Skeletal muscle tissue (tissue), 4 donors: ENCODE results near the gene SURF6. TPM values are rescaled to one million over a fixed set of nuclear protein-coding genes. Genes with fewer than 3 reads are reported as not detected.
"Not testable (repeated sequence)": the region's sequence is repeated elsewhere in the genome, so short reads cannot be mapped to it uniquely, and the experiment has no call there.

Experiments
- H3K27ac ChIP-seq: one replicate; pipeline ENCODE4 v1.7.0; 2013; ENCODE audit warnings: mild to moderate bottlenecking, low read depth, low read length, inconsistent platforms
- H3K27me3 ChIP-seq, 3 donors: one replicate each; pipeline ENCODE4 v1.7.0; 2013; ENCODE audit warnings: low read length in 3 of 3; ENCODE audit not compliant: control insufficient read depth in 3 of 3, insufficient read depth in 3 of 3
- H3K36me3 ChIP-seq, 3 donors: one replicate each; pipeline ENCODE4 v1.7.0; 2013; ENCODE audit warnings: low read length in 3 of 3; ENCODE audit not compliant: control insufficient read depth in 3 of 3, insufficient read depth in 3 of 3
- H3K4me1 ChIP-seq, 3 donors: one replicate each; pipeline ENCODE4 v1.7.0; 2013; ENCODE audit warnings: low read length in 3 of 3, mild to moderate bottlenecking in 3 of 3; ENCODE audit not compliant: control insufficient read depth in 3 of 3, insufficient read depth in 3 of 3
- H3K4me3 ChIP-seq, 3 donors: one replicate each; pipeline ENCODE4 v1.7.0; 2013; ENCODE audit warnings: low read length in 3 of 3
- H3K9ac ChIP-seq, 3 donors: one replicate each; pipeline ENCODE4 v1.7.0; 2013; ENCODE audit warnings: low read length in 3 of 3, mild to moderate bottlenecking in 3 of 3, moderate library complexity in 2 of 3, low read depth in 1 of 3
- H3K9me3 ChIP-seq, 3 donors: one replicate each; pipeline ENCODE4 v1.7.0; 2013; ENCODE audit warnings: low read length in 3 of 3; ENCODE audit not compliant: control insufficient read depth in 3 of 3
- total RNA-seq: library from RNA; depleted of rRNA; stranded (reverse); fragments of >200 nt; gene quantifications from one replicate; pipeline ENCODE4 v1.2.3, GENCODE V29; 2014
- donor health status: Osteomylitis.

SURF6 gene
- total RNA-seq, 1 donor from 2014 or later = 7.8 TPM

DNA sequence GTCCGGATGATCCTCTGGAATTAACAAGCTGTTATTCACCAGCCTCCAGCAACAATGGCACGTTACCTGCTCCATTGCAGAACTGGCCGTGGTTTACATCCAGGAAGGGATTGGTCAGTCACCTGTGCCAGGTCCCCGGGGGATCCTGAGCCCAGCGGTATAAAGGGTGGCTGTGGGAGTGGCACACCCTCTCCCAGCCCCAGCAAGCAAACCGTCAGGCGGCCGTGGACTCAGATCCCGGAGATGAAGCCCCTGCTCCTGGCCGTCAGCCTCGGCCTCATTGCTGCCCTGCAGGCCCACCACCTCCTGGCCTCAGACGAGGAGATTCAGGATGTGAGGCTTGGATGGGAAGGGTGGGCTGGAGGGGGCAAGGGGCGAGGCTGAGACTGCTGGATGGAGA is 18.4 kb downstream of the SURF6 start:
- H3K4me1 ChIP-seq, H3K9me3 ChIP-seq, H3K27me3 ChIP-seq, H3K4me3 ChIP-seq, H3K27ac ChIP-seq, H3K9ac ChIP-seq, H3K36me3 ChIP-seq: not testable (repeated sequence)

DNA sequence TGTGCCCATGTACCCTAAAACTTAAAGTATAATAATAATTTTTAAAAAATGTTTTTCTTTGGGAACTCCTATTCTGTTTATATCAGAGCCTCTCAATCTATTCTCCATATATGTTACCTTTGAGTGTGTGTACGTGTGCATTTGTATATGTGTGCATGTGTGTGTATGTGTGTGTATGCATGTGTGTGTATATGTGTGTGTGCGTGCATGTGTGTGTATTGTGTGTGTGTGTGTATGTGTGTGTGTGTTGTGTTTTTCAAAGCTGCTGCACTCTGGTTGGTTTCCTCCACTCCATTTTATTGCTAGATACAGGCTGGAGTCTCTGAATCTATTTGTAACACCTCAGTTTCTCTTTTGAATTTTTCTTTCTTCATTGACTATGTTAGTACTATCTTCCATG is 20.0 kb downstream of the SURF6 start:
- no peak overlapping the region for H3K4me3 ChIP-seq
- no peak overlapping the region for H3K9ac ChIP-seq
- no peaks in the 10 kb centered on the region for H3K9me3 ChIP-seq
- no peaks in the 10 kb centered on the region for H3K4me1 ChIP-seq
- H3K36me3 ChIP-seq = no peaks in the 10 kb centered on the region
- H3K27me3 ChIP-seq = peaks cover 0 to 2% (median 0%) of the 10 kb centered on the region in 3 donors
- no peak overlapping the region for H3K27ac ChIP-seq

DNA sequence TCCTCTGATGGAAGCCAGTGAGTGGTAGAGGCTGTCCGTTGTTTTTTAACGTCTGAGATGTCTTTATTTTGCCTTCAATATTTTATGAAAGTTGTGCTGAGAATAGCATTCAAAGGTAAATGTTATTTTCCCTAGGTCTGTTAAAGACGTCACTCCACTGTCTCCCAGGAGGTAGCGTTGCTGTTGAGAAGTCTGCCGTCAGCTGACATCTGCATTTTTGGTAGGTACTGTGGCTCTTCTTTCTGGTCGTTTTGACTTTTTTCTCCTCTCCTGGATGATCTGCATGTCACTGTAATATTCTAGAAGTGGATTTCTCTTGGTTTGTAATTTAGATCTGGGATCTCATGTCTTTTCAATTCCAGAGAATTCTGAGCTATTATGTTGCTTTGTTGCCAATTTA is 26.4 kb downstream of the SURF6 start:
- H3K27me3 ChIP-seq = peaks cover 8 to 20% (median 18%) of the 10 kb centered on the region in 3 donors
- no peaks in the 10 kb centered on the region for H3K9me3 ChIP-seq
- no peak overlapping the region for H3K27ac ChIP-seq
- no peak overlapping the region for H3K4me3 ChIP-seq
- H3K9ac ChIP-seq = no peak overlapping the region
- H3K4me1 ChIP-seq = peaks cover 0 to 2% (median 0%) of the 10 kb centered on the region in 3 donors
- H3K36me3 ChIP-seq = no peaks in the 10 kb centered on the region

DNA sequence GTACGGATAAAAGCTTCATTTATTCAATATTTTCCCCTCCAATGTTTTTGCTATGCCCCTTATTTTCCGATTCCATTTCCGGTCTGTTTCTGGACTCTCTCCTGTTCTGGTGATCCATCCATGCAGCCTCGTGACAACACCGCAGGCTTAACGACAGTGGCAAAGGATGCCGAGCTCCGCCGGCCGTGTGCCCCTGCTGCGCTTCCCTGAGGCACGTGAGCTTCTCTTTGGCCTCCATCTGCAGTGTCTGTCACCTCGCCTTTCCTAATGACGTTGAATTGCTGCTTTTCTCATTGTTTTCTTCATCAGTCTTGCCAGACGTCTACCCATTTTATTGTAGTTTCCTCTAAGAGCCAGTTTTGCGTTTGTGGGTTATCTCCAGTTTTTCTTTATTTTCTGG is 28.7 kb downstream of the SURF6 start:
- H3K4me3 ChIP-seq = no peak overlapping the region
- H3K9ac ChIP-seq = no peak overlapping the region
- H3K9me3 ChIP-seq = no peaks in the 10 kb centered on the region
- H3K27ac ChIP-seq = no peak overlapping the region
- H3K27me3 ChIP-seq = peaks cover 12 to 40% (median 30%) of the 10 kb centered on the region in 3 donors
- H3K4me1 ChIP-seq = peaks cover 0 to 2% (median 0%) of the 10 kb centered on the region in 3 donors
- H3K36me3 ChIP-seq = no peaks in the 10 kb centered on the region

DNA sequence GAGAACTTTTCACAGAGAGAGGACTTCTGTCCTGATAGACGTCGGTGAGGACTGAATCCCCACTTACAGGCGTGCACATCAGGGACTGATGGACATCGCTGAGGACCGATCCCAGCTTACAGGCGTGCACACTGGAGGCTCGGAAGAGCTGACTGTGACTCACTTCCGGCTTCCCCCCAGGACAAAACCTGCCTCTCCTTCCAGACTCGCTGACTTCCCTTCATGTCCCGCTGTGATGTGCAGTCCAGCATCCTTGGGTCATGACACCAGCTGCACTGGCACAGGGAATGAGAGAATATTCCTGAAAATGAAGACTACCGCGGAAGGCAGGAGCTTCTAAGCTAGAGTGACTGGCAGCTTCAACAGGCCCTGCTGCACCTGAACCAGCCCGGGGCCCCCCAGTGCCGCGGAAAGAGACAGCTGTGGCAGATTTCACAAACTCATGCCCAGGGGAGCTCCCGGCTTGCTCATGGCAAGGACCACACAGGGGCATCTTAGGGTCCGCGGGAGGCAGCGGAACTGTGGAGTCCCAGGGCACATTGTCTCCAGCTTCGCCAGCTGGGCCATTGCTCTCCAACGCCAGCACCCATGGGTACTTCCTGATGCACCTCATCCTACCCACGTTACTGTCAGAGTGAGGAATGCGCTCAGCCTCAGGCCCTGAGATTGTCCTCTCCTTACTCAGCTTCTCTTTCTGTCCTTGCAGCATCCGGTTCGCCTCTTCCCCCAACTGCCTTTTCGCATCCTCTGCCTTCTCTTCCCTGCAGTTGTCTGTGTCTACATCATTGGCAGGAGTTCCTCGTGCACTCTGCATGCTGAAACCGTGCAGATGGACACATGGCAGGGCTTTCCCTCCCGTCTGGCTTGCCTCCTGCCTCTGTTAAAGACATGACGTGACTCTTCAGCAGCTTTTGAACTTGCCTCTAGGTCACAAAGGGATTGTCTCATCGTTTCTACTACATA is 29.5 kb downstream of the SURF6 start:
- Histone ChIP-seq H3K4me1 (peaks cover 0 to 2% (median 0%) of the 10 kb centered on the region in 3 donors), H3K36me3 (no peaks in the 10 kb centered on the region), H3K27me3 (peaks cover 14 to 44% (median 37%) of the 10 kb centered on the region in 3 donors)

DNA sequence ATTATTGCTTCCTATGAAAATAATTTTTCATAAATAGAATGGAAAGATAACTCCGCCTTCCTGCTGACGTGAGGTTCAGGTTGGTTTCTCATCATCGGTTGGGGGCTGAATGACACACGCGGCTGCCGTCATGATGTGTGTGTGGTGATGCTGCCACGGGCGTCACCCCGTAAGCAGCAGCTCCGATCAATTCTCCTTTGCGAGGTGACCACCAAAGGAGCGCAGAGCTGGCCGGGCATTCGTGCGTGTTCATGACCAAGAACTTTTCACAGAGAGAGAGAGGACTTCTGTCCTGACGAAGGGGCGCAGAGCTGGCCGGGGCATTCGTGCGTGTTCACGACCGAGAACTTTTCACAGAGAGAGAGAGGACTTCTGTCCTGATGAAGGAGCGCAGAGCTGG is 30.3 kb downstream of the SURF6 start:
- Histone ChIP-seq H3K4me3 (no peak overlapping the region), H3K9me3 (no peaks in the 10 kb centered on the region), H3K27me3 (peaks cover 18 to 44% (median 41%) of the 10 kb centered on the region in 3 donors), H3K36me3 (no peaks in the 10 kb centered on the region), H3K9ac (no peak overlapping the region), H3K4me1 (peaks cover 0 to 2% (median 0%) of the 10 kb centered on the region in 3 donors), H3K27ac (no peak overlapping the region)

More for the DNA sequence above, 29.5 kb downstream of the SURF6 start:
- Histone ChIP-seq H3K9me3 (no peaks in the 10 kb centered on the region), H3K27ac (no peak overlapping the region), H3K9ac (no peak overlapping the region), H3K4me3 (no peak overlapping the region)

DNA sequence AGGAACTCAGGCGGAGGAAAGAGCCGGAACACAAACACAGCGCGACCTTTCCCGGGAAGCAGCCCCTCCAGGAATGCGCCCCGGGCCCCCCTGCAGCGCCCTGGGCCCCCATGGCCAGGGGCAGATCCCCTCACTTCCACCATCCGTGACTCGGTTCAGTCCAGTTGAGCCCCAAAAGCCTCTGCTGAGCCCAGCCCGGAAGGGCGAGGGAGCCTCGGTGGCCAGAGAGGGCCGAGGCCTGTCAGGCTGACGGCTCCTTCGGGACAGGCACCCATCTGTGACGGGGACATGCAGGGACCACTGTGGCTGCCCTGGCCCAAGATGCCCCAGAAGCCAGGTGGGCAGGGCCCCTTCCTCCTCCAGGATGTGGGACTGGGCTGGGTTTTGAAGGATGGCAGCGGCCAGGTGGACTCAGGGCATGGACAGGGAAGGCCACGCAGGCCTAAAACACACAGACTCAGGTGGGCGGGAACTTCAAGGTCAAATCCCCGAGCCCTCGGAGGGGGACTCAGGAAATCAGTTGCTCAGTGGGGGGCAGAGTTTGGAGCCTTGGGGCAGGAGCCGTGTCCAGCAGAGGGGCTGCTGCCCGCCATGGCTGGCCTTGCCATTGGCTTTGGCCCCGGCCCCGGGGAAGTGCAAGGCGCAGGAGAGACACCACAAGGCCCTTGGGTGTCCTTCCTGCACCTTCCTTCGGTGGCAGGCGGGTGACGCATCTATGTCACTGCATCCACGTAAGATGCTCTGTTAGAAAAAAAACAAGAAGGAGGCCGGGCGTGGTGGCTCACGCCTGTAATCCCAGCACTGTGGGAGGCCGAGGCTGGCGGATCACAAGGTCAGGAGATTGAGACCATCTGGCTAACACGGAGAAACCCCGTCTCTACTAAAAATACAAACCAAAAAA is 31.3 kb downstream of the SURF6 start:
- H3K27me3 ChIP-seq = peaks cover 18 to 41% (median 41%) of the 10 kb centered on the region in 3 donors
- H3K4me1 ChIP-seq = peaks cover 0 to 2% (median 0%) of the 10 kb centered on the region in 3 donors
- H3K9ac ChIP-seq = no peak overlapping the region
- H3K27ac ChIP-seq = no peak overlapping the region
- no peaks in the 10 kb centered on the region for H3K36me3 ChIP-seq
- H3K9me3 ChIP-seq = no peaks in the 10 kb centered on the region
- no peak overlapping the region for H3K4me3 ChIP-seq

DNA sequence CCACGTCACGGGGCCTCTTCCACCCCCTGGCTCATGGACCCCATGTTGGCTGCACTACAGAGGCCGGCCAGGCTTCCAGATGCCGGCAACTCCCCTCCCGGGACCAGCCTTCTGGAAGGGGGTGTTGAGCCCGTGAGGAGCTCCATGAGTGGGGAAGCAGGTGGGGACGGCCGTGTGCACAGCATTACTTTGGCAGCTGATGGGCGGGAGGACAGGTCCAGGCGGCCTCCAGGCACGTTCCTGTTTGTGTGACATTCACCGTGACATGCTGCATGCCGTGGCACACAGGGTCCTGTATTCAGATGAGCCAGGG is 31.9 kb downstream of the SURF6 start:
- Histone ChIP-seq H3K27me3 (peaks cover 18 to 44% (median 41%) of the 10 kb centered on the region in 3 donors), H3K9me3 (no peaks in the 10 kb centered on the region), H3K27ac (no peak overlapping the region), H3K9ac (no peak overlapping the region), H3K4me3 (no peak overlapping the region), H3K4me1 (peaks cover 0 to 2% (median 0%) of the 10 kb centered on the region in 3 donors), H3K36me3 (no peaks in the 10 kb centered on the region)

DNA sequence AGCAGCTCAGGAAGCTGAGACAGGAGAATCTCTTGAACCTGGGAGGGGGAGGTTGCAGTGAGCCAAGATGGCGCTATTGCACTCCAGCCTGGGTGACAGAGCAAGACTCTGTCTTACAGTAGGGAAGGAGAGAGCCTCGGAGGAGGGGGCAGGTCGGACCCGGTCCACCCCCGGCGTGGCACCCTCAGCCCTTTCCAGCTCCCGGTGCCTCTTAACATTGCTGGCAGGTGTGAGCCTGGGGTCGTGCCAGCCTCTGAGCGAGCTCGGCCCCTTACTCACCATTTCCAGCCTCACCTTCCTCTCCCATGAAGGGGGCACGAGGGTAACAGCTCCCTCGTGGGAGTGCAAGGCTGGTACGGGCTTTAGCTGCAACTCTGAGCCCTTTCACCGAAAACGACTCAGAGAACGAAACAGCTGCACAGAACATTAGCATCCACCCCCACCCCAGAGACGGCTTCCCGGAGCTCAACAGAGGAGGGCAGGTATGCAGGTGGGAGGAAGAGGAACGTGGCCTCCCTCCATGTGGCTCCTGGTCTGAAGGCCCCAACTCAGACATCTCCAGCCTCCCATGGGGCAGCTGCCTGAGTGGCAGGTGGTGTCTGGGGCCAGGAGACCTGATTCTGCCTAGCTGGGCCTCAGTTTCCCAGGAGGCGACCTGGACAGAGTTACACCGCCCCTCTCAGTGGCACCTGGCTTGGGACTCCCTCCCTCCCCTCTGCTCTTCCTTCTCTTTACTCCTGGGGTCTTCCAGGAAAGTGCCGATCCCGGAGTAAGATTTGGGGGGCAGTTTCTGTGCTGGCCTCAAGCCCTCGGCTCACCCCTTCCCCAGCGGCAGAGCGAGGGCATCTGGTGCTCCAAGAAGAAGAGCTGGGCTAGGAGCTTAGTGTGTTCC is 32.5 kb downstream of the SURF6 start:
- H3K4me3 ChIP-seq = no peak overlapping the region

More for the DNA sequence above, 32.5 kb downstream of the SURF6 start:
- no peaks in the 10 kb centered on the region for H3K36me3 ChIP-seq
- no peak overlapping the region for H3K27ac ChIP-seq
- H3K4me1 ChIP-seq = peaks cover 0 to 2% (median 0%) of the 10 kb centered on the region in 3 donors
- H3K9ac ChIP-seq = no peak overlapping the region
- H3K27me3 ChIP-seq = peaks cover 18 to 44% (median 41%) of the 10 kb centered on the region in 3 donors
- H3K9me3 ChIP-seq = no peaks in the 10 kb centered on the region
